Medulla oblongata (tissue), 1 donor: Measurements from ENCODE around the gene ETFA.

Source experiments
- DNase-seq: peaks from one replicate; pipeline ENCODE4 v3.0.0-alpha.2; 2015; ENCODE audit errors: extremely low spot score

The ETFA gene

GRCh38 chr15:76221085-76221767 lies 90.0 kb downstream of the ETFA start:
- no peak for DNase-seq

- no peak for DNase-seq
These were observed 93.4 kb downstream of the ETFA start for GRCh38 chr15:76217882-76218217.

GRCh38 chr15:76217029-76217881 lies 94.0 kb downstream of the ETFA start:
- DNase-seq = no peak

GRCh38 chr15:76215634-76216033 lies 95.6 kb downstream of the ETFA start:
- no peak for DNase-seq

- DNase-seq = no peak
These were observed 101.3 kb downstream of the ETFA start for GRCh38 chr15:76209942-76210341.

GRCh38 chr15:76209523-76209922 lies 101.7 kb downstream of the ETFA start:
- no peak for DNase-seq

- DNase-seq = no peak
These were observed 102.4 kb downstream of the ETFA start for GRCh38 chr15:76208786-76209424.

GRCh38 chr15:76208084-76208785 lies 103.0 kb downstream of the ETFA start:
- no peak for DNase-seq

GRCh38 chr15:76206325-76206976 lies 104.8 kb downstream of the ETFA start:
- DNase-seq = peak; percentile 80

- DNase-seq = no peak
These were observed 106.3 kb downstream of the ETFA start for GRCh38 chr15:76204916-76205460.

GRCh38 chr15:76204109-76204845 lies 107.0 kb downstream of the ETFA start:
- DNase-seq = no peak

GRCh38 chr15:76203346-76204108 lies 107.7 kb downstream of the ETFA start:
- DNase-seq = no peak

- DNase-seq = no peak
These were observed 109.6 kb downstream of the ETFA start for GRCh38 chr15:76201536-76202255.

GRCh38 chr15:76200641-76201105 lies 110.6 kb downstream of the ETFA start:
- no peak for DNase-seq

GRCh38 chr15:76200083-76200465 lies 111.2 kb downstream of the ETFA start:
- no peak for DNase-seq

- no peak for DNase-seq
These were observed 111.9 kb downstream of the ETFA start for GRCh38 chr15:76199106-76200082.

- DNase-seq = no peak
These were observed 112.7 kb downstream of the ETFA start for GRCh38 chr15:76198456-76199105.
